GM13976 (cell line): ENCODE data around the gene GRK6.

ENCODE experiments used
- DNase-seq: peaks from one replicate; pipeline ENCODE4 v3.0.0; 2012; ENCODE audit warnings: low spot score
- CTCF ChIP-seq: IDR thresholded peaks from 2 replicates; pipeline ENCODE4 v1.5.1; 2012; ENCODE audit warnings: borderline replicate concordance, mild to moderate bottlenecking; ENCODE audit not compliant: insufficient read depth; ENCODE audit errors: extremely low read depth, missing control alignments, control extremely low read depth
- in situ Hi-C: fragments of 300-500 bp; cut with MboI; formaldehyde crosslinking; loops from one replicate; pipeline ENCODE4 v1.12.0; 2022; ENCODE audit warnings: low sequenced_read_pairs, mixed read lengths, inconsistent platforms; ENCODE audit not compliant: unreplicated experiment

GRK6 gene

GRCh38 chr5:177404641-177405179 is 21.8 kb upstream of the GRK6 start:
- DNase-seq: no peak

GRCh38 chr5:177405312-177405711 is 21.2 kb upstream of the GRK6 start:
- no peak for TF ChIP-seq CTCF
- DNase-seq: peak; percentile 29
- in situ Hi-C loops: loop anchor here (10.0 kb wide), 1 partner anchor 49 kb away; no protein-coding TSS in a partner anchor

More at GRCh38 chr5:177404641-177405179, 21.8 kb upstream of the GRK6 start:
- in situ Hi-C loops: loop anchor here (10.0 kb wide), 1 partner anchor 50 kb away; no protein-coding TSS in a partner anchor
- no peak for TF ChIP-seq CTCF

GRCh38 chr5:177405805-177406204 is 20.7 kb upstream of the GRK6 start:
- DNase-seq: peak; percentile 22
- no peak for TF ChIP-seq CTCF
- in situ Hi-C loops: loop anchor here (10.0 kb wide), 1 partner anchor 49 kb away; no protein-coding TSS in a partner anchor

DNA sequence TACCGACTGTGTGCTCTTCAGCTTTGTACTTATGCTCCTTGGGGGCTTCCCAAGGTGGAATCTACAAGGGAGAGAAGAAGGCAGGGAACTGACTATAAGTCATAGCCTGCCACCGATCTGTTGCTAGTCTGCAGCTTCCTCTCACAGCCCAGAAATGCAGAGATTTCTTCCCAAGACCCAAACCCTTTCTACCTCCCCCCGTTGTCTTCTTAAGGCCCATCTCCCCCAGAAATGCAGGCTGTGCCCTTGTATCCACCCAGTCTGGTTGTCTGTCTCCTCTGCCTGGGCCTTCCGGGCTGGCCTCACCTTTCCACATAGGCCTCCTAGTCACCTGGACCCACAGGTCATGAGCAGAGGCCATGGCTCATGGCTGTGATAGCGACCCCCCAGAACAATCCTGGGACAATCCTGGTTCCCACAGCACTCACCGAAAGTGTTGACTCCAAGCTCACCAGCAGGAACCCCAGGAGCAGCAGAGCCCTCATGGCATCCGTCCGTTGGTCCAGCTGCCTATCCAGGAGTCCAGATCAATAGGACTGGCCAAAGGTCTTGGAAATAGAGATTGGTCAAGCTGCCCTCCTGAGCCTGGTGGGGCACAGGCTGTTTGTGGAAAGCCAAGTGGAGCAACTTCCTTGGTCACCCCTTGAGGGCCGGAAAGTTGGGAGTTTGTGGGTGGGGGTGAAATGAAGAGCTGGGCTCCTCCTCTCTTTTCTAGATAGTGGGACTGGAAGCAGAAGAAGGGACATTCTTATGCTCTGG is 17.3 kb upstream of the GRK6 start, which contains the start of gene F12:
Gene F12 (minus strand): TSS at position 522 of the 759 bp plus-strand sequence. CDS start 37 bp downstream, at position 485.
- DNase-seq: no peak
- in situ Hi-C loops: loop anchor here (10.0 kb wide), 1 partner anchor 46 kb away; no protein-coding TSS in a partner anchor
- no peak for TF ChIP-seq CTCF

DNA sequence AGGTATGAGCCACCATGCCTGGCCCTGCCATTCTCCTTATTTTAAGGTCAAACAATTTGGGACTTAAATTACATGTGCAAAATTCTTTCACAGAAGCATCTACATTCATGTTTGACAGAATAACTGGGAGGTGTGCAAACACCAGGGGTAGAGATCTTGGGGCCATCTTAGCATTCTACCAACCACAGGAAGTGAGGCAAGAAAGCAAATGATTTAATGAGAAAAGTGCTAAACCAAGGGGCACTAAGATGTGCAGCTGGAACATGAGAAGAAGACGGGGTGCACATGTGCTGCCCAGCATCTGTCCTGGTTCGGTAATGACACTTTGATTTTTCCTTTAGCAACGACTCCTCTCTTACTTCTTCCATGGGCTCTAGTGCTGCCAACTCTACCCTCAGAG is 15.9 kb upstream of the GRK6 start:
- in situ Hi-C loops: no loop called here
- TF ChIP-seq CTCF: no peak
- no peak for DNase-seq

DNA sequence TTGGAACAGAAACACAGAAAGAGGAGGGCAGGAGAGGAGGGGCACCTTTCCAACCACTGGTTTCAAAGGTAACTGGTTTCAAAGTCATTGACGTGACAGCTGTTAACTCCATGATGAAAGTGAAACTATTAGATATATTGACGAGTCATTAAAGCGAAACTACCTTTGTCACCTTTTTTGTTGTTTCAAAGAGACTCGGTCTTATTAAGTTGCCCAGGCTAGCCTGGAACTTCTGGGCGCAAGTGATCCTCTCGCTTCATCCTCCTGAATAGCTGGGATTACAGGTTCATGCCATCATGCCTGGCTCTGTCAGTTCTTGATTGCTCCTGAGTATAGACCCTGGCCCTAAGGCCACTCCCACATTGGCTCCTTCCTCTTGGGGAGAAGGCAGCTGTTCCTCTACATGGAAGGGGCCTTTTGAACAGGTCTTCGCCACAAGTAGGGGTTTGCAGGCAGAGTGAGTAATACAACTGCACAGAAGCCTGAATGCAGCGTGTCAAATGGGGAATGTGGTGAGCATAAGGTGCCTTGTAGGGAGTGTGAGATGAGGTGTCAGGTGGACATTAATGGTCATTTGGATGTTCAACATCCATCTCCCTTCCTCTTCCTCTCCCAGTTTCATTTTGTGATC is 13.8 kb upstream of the GRK6 start:
- TF ChIP-seq CTCF: no peak
- in situ Hi-C loops: no loop called here
- peak; percentile 64 for DNase-seq
